ENCODE results near the gene SERINC5. TPM values are rescaled to one million over a fixed set of nuclear protein-coding genes. Genes with fewer than 3 reads are reported as not detected.

SERINC5 gene
- total and polyA plus RNA-seq, 8 donors = 36.7 to 80.7 (median 47.1) TPM

- DNase-seq = peak in 1 of 4 donors; percentile 57
- H3K27me3 ChIP-seq = no peaks in the 10 kb centered on the region
- no peaks in the 10 kb centered on the region for H3K36me3 ChIP-seq
- no peak overlapping the region for H3K4me3 ChIP-seq
- no peaks in the 10 kb centered on the region for H3K9me3 ChIP-seq
- ATAC-seq = peak; percentile 43
- TF ChIP-seq CTCF (IDR thresholded peaks at IDR 0.05) = no peak
- peaks cover 0 to 33% of the 10 kb centered on the region in 2 donors for H3K4me1 ChIP-seq
- intact Hi-C loops (cut with DNase I) = no loop called here
- H3K27ac ChIP-seq = peak overlapping the region in 1 of 2 donors; percentile 7
These were observed 133.3 kb downstream of the SERINC5 start for GRCh38 chr5:80122579-80122978.

GRCh38 chr5:80119372-80119771 is 136.5 kb downstream of the SERINC5 start:
- no peak for DNase-seq
- no peak for ATAC-seq
- no peak for TF ChIP-seq CTCF (IDR thresholded peaks at IDR 0.05)
- intact Hi-C loops (cut with DNase I) = no loop called here
- H3K4me1 ChIP-seq = peaks cover 0 to 19% of the 10 kb centered on the region in 2 donors
- H3K9me3 ChIP-seq = no peaks in the 10 kb centered on the region
- no peak overlapping the region for H3K27ac ChIP-seq
- H3K4me3 ChIP-seq = no peak overlapping the region
- no peaks in the 10 kb centered on the region for H3K27me3 ChIP-seq
- no peaks in the 10 kb centered on the region for H3K36me3 ChIP-seq

- no peak overlapping the region for H3K27ac ChIP-seq
- no peaks in the 10 kb centered on the region for H3K27me3 ChIP-seq
- ATAC-seq (no peak), DNase-seq (no peak)
- H3K9me3 ChIP-seq = no peaks in the 10 kb centered on the region
- TF ChIP-seq CTCF (IDR thresholded peaks at IDR 0.05) = no peak
- intact Hi-C loops (cut with DNase I) = no loop called here
- no peak overlapping the region for H3K4me3 ChIP-seq
- no peaks in the 10 kb centered on the region for H3K36me3 ChIP-seq
- H3K4me1 ChIP-seq = peaks cover 0 to under 1% of the 10 kb centered on the region in 2 donors
These were observed 138.4 kb downstream of the SERINC5 start for GRCh38 chr5:80117446-80117845.

GRCh38 chr5:80116465-80116864 is 139.4 kb downstream of the SERINC5 start:
- Histone ChIP-seq H3K36me3 (no peaks in the 10 kb centered on the region), H3K27me3 (no peaks in the 10 kb centered on the region), H3K4me3 (no peak overlapping the region), H3K9me3 (no peaks in the 10 kb centered on the region), H3K27ac (no peak overlapping the region), H3K4me1 (no peaks in the 10 kb centered on the region)
- no peak for TF ChIP-seq CTCF (IDR thresholded peaks at IDR 0.05)
- intact Hi-C loops (cut with DNase I) = no loop called here
- DNase-seq = no peak
- ATAC-seq = no peak

- no peak for DNase-seq
- no peaks in the 10 kb centered on the region for H3K9me3 ChIP-seq
- H3K27me3 ChIP-seq = no peaks in the 10 kb centered on the region
- TF ChIP-seq CTCF (IDR thresholded peaks at IDR 0.05) = no peak
- ATAC-seq = no peak
- no peaks in the 10 kb centered on the region for H3K36me3 ChIP-seq
- no peaks in the 10 kb centered on the region for H3K4me1 ChIP-seq
- H3K27ac ChIP-seq = no peak overlapping the region
- H3K4me3 ChIP-seq = no peak overlapping the region
- intact Hi-C loops (cut with DNase I) = no loop called here
These were observed 139.8 kb downstream of the SERINC5 start for GRCh38 chr5:80116000-80116399.

Data from left lung (tissue), 10 donors.